ENCODE data around the gene CDC6.

CDC6 gene

DNA sequence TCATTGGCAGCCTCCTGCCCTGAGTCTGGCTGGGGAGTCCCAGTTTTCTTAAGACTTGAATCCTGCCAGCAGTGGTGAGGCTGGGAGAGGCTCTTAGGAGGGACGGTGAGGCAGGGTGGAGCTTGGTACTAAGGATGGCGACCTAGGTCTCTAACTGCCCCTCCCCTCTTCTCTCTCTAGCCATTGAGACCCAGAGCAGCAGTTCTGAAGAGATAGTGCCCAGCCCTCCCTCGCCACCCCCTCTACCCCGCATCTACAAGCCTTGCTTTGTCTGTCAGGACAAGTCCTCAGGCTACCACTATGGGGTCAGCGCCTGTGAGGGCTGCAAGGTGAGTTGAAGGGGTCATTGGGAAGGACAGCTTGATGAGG, 60.4 kb downstream of the CDC6 start:
- no peak overlapping the region for H3K27ac ChIP-seq (ENCODE audit: low read depth, low read length)
- no peaks in the 10 kb centered on the region for H3K27me3 ChIP-seq (ENCODE audit: control insufficient read depth in 1 of 2, insufficient read depth in 2 of 2, low read length in 2 of 2)
- H3K4me3 ChIP-seq (ENCODE audit: low read depth in 1 of 2, low read length in 2 of 2): peak overlapping the region; percentile 14 to 15
- peak overlapping the region in 1 of 2 donors; percentile 20 for H3K9ac ChIP-seq (ENCODE audit: low read depth in 1 of 2, low read length in 2 of 2)
- H3K36me3 ChIP-seq (ENCODE audit: control insufficient read depth in 1 of 2, insufficient read depth in 2 of 2, low read length in 2 of 2): peaks cover 23 to 45% of the 10 kb centered on the region in 2 donors
- H3K9me3 ChIP-seq (ENCODE audit: control insufficient read depth in 1 of 2, low read length in 2 of 2): no peaks in the 10 kb centered on the region
- H3K4me1 ChIP-seq (ENCODE audit: control insufficient read depth in 1 of 2, insufficient read depth in 2 of 2, low read length in 2 of 2): peaks cover 81 to 91% of the 10 kb centered on the region in 2 donors

DNA sequence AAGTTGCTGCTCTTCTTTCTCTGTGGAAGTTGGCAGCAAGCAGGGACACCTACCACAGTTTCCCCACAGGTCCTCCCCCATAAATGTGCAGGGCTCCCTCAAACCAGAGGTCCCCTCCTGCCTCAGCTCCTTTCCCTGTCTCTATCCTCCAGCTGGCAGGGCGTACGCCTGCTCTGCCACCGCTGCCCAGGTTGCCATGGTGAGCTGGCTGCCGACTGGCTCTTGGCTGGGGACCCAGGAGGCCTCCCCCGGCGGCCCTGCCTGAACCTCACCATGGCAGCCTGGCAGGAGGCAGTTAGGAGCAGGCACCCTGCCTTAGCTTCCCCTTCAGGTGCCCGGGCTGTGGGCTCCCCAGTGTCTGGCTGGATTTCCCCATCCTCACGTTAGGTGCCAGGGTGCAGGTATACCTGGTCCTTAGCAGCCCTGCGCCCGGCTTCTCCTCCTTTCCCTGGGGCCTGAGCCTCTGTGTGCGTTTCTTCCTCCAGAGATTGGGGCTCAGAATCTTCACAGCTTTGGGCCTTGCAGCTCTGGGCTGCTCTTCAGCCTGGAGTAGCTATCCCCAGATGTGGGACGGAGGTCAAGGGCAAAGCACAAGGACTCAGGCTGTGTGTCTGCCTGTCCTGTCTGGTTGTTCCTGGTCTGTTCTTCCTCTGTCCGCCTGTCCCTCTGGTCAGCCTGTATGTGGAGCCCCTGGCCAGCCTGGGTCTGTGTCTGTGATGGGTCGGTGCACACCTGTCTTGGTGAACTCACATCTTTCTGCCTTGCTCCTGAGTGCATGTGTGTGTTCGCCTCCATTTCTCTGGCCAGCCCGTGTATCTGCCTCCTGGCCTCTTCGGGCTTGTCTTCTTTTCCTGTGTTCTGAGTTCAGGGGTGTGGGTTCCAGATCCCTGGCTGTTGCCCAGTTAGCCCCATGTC, 61.1 kb downstream of the CDC6 start:
- no peaks in the 10 kb centered on the region for H3K27me3 ChIP-seq (ENCODE audit: control insufficient read depth in 1 of 2, insufficient read depth in 2 of 2, low read length in 2 of 2)
- H3K27ac ChIP-seq (ENCODE audit: low read depth, low read length): no peak overlapping the region
- no peaks in the 10 kb centered on the region for H3K9me3 ChIP-seq (ENCODE audit: control insufficient read depth in 1 of 2, low read length in 2 of 2)
- H3K36me3 ChIP-seq (ENCODE audit: control insufficient read depth in 1 of 2, insufficient read depth in 2 of 2, low read length in 2 of 2): peaks cover 24 to 52% of the 10 kb centered on the region in 2 donors
- H3K9ac ChIP-seq (ENCODE audit: low read depth in 1 of 2, low read length in 2 of 2): peak overlapping the region in 1 of 2 donors; percentile 20
- peaks cover 77 to 84% of the 10 kb centered on the region in 2 donors for H3K4me1 ChIP-seq (ENCODE audit: control insufficient read depth in 1 of 2, insufficient read depth in 2 of 2, low read length in 2 of 2)
- H3K4me3 ChIP-seq (ENCODE audit: low read depth in 1 of 2, low read length in 2 of 2): peak overlapping the region; percentile 1 to 15

DNA sequence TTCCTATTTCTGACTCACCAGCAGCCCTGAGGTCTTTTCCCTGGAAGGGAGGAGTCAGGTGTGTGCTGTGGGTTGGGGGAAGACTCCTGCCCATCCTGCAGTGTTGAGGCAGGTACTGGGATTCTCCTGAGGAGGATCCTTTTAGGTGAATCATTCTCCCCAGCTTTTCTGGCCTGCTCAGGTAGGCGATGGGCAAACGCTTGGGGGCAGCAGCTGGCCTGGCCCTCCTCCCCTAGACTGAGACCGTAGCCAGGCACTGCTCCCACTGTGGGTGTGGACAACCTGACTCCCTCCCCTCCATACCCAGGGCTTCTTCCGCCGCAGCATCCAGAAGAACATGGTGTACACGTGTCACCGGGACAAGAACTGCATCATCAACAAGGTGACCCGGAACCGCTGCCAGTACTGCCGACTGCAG, 61.8 kb downstream of the CDC6 start:
- Histone ChIP-seq H3K4me3 (ENCODE audit: low read depth in 1 of 2, low read length in 2 of 2) (no peak overlapping the region), H3K27me3 (ENCODE audit: control insufficient read depth in 1 of 2, insufficient read depth in 2 of 2, low read length in 2 of 2) (no peaks in the 10 kb centered on the region), H3K9ac (ENCODE audit: low read depth in 1 of 2, low read length in 2 of 2) (no peak overlapping the region), H3K4me1 (ENCODE audit: control insufficient read depth in 1 of 2, insufficient read depth in 2 of 2, low read length in 2 of 2) (peaks cover 73 to 77% of the 10 kb centered on the region in 2 donors), H3K36me3 (ENCODE audit: control insufficient read depth in 1 of 2, insufficient read depth in 2 of 2, low read length in 2 of 2) (peaks cover 24 to 58% of the 10 kb centered on the region in 2 donors), H3K27ac (ENCODE audit: low read depth, low read length) (no peak overlapping the region), H3K9me3 (ENCODE audit: control insufficient read depth in 1 of 2, low read length in 2 of 2) (no peaks in the 10 kb centered on the region)

DNA sequence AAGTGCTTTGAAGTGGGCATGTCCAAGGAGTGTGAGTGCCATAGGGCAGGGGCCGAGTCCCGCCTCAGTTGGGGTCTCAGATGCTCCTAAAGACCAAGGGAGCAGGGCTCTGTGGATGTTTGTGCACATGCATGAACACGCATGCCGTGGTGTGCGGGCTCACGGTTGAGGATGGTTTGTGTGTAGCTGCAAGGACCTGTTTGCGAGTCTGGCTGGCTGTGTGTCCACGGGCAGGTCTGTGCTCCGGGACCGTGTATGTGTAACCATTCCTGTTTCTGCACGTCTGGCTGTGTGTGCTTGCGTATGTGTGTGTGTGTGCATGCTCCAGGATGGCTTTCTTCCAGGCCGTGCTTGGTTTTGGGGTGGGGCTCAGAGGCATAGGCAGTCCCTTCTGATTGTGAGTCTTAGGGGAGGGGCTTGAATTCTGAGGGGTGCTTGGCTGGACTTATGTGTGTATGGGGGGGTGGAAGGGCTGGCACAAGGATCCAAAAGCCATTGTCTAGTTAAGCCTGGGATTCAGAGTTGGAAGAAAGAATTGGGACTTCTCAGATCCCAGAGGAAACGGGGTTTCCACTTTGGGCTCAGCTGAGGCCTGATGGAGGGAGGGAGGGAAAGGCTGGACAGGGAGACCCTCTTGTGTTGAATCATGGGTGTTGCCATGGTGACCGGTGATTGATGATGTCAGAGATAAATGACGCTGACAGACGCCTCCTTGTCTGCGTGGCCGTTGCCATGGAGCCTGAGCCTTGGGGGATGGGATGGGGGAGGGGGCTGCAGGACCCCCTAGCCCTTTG, 62.4 kb downstream of the CDC6 start:
- Histone ChIP-seq H3K9ac (ENCODE audit: low read depth in 1 of 2, low read length in 2 of 2) (no peak overlapping the region), H3K36me3 (ENCODE audit: control insufficient read depth in 1 of 2, insufficient read depth in 2 of 2, low read length in 2 of 2) (peaks cover 24 to 64% of the 10 kb centered on the region in 2 donors), H3K9me3 (ENCODE audit: control insufficient read depth in 1 of 2, low read length in 2 of 2) (no peaks in the 10 kb centered on the region), H3K4me3 (ENCODE audit: low read depth in 1 of 2, low read length in 2 of 2) (no peak overlapping the region), H3K4me1 (ENCODE audit: control insufficient read depth in 1 of 2, insufficient read depth in 2 of 2, low read length in 2 of 2) (peaks cover 68 to 75% of the 10 kb centered on the region in 2 donors), H3K27ac (ENCODE audit: low read depth, low read length) (no peak overlapping the region), H3K27me3 (ENCODE audit: control insufficient read depth in 1 of 2, insufficient read depth in 2 of 2, low read length in 2 of 2) (no peaks in the 10 kb centered on the region)

DNA sequence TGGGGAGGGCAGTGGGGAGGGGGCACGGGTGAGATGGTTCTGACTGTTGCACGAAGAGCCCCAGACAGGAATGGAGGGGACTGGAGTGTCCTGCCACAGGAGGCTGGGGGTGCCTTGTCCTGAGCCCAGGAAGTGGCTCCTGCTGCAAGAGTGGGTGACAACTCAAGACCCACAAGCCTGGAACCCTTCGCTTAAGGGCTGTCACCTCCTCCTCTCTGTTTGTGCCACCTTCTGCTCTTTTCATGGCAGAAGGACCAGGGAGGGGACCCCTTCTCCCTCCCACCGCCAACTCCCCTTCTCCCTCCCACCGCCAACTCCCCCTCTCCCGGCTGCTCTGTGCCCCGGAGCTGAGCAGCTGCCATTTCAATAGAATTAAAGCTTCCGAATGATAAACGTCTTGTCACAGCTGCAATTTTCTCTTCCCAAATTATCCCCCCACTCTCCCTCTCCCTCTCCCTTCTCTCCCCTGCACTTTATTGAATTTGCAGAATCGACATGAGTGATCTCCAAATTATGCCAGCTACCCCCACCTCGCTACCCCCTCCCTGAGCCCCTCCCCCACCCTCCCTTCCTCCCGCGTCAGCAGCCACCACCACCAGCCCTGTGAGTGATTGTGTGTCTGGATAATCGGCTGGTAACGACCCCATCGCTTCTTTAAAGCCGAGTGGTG, 63.1 kb downstream of the CDC6 start:
- Histone ChIP-seq H3K36me3 (ENCODE audit: control insufficient read depth in 1 of 2, insufficient read depth in 2 of 2, low read length in 2 of 2) (peaks cover 24 to 72% of the 10 kb centered on the region in 2 donors), H3K9me3 (ENCODE audit: control insufficient read depth in 1 of 2, low read length in 2 of 2) (no peaks in the 10 kb centered on the region)

DNA sequence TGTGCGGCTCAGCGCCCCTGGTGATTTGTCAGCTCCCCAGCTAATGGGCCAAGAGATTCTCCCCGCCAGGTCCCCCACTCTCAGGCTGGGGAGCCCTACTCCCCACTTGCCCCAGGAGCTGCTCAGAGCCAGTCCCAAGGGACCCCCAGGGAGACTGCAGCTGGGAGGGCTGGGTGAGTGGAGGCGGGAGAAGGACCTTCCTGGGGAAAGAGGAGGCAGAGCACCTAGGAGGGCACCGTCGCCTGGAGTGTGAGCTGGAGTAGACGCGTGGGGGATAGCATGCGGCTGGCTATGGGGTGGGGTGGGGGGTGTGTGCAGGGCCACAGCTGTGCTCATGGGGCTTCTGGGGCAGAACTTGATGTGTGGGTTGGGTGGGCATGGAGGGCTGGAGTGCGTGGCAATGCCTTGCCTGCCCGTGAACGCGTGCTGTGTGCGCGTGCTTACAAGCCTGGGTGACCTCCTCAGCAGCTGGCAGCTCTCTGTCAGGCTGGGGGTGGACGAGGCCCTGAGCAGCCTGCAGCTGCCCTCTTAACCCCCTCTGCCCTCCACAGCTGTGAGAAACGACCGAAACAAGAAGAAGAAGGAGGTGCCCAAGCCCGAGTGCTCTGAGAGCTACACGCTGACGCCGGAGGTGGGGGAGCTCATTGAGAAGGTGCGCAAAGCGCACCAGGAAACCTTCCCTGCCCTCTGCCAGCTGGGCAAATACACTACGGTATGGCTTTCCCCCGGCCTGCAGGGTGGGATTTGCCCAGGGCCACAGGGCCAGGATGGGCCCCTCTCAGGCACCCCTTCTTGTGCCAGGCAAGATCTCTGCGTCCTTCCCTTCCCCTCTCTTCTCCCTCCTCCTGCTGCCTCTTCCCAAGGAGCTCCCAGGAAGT, 63.9 kb downstream of the CDC6 start:
- no peaks in the 10 kb centered on the region for H3K9me3 ChIP-seq (ENCODE audit: control insufficient read depth in 1 of 2, low read length in 2 of 2)
- no peak overlapping the region for H3K27ac ChIP-seq (ENCODE audit: low read depth, low read length)
- H3K4me3 ChIP-seq (ENCODE audit: low read depth in 1 of 2, low read length in 2 of 2): peak overlapping the region in 1 of 2 donors; percentile 11
- H3K27me3 ChIP-seq (ENCODE audit: control insufficient read depth in 1 of 2, insufficient read depth in 2 of 2, low read length in 2 of 2): no peaks in the 10 kb centered on the region
- H3K4me1 ChIP-seq (ENCODE audit: control insufficient read depth in 1 of 2, insufficient read depth in 2 of 2, low read length in 2 of 2): peaks cover 55 to 60% of the 10 kb centered on the region in 2 donors
- H3K36me3 ChIP-seq (ENCODE audit: control insufficient read depth in 1 of 2, insufficient read depth in 2 of 2, low read length in 2 of 2): peaks cover 29 to 77% of the 10 kb centered on the region in 2 donors
- H3K9ac ChIP-seq (ENCODE audit: low read depth in 1 of 2, low read length in 2 of 2): peak overlapping the region in 1 of 2 donors; percentile 38

More for the DNA sequence above, 63.1 kb downstream of the CDC6 start:
- Histone ChIP-seq H3K4me1 (ENCODE audit: control insufficient read depth in 1 of 2, insufficient read depth in 2 of 2, low read length in 2 of 2) (peaks cover 63 to 68% of the 10 kb centered on the region in 2 donors), H3K27me3 (ENCODE audit: control insufficient read depth in 1 of 2, insufficient read depth in 2 of 2, low read length in 2 of 2) (no peaks in the 10 kb centered on the region), H3K4me3 (ENCODE audit: low read depth in 1 of 2, low read length in 2 of 2) (no peak overlapping the region), H3K9ac (ENCODE audit: low read depth in 1 of 2, low read length in 2 of 2) (no peak overlapping the region), H3K27ac (ENCODE audit: low read depth, low read length) (no peak overlapping the region)

DNA sequence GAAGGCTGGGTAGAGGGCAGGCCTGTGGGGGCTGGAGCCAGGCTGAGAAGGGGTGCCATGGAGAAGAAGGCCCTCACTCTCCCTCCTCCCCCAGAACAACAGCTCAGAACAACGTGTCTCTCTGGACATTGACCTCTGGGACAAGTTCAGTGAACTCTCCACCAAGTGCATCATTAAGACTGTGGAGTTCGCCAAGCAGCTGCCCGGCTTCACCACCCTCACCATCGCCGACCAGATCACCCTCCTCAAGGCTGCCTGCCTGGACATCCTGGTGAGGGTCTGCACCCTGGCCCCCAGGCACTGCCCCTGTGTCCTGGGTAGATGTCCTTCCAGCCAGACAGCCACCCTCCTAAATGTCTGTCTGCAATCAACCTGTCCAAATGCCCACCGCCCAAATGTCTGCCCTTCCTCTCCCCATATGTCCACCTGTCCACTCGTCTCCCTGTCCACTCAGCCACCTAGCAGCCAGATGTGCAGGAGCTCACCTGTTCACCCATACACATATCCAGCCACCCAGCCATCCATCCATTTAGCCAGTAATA, 64.6 kb downstream of the CDC6 start:
- Histone ChIP-seq H3K27ac (ENCODE audit: low read depth, low read length) (no peak overlapping the region), H3K4me3 (ENCODE audit: low read depth in 1 of 2, low read length in 2 of 2) (no peak overlapping the region), H3K27me3 (ENCODE audit: control insufficient read depth in 1 of 2, insufficient read depth in 2 of 2, low read length in 2 of 2) (no peaks in the 10 kb centered on the region), H3K9ac (ENCODE audit: low read depth in 1 of 2, low read length in 2 of 2) (peak overlapping the region in 1 of 2 donors; percentile 38), H3K36me3 (ENCODE audit: control insufficient read depth in 1 of 2, insufficient read depth in 2 of 2, low read length in 2 of 2) (peaks cover 29 to 77% of the 10 kb centered on the region in 2 donors), H3K4me1 (ENCODE audit: control insufficient read depth in 1 of 2, insufficient read depth in 2 of 2, low read length in 2 of 2) (peaks cover 48 to 53% of the 10 kb centered on the region in 2 donors), H3K9me3 (ENCODE audit: control insufficient read depth in 1 of 2, low read length in 2 of 2) (no peaks in the 10 kb centered on the region)

DNA sequence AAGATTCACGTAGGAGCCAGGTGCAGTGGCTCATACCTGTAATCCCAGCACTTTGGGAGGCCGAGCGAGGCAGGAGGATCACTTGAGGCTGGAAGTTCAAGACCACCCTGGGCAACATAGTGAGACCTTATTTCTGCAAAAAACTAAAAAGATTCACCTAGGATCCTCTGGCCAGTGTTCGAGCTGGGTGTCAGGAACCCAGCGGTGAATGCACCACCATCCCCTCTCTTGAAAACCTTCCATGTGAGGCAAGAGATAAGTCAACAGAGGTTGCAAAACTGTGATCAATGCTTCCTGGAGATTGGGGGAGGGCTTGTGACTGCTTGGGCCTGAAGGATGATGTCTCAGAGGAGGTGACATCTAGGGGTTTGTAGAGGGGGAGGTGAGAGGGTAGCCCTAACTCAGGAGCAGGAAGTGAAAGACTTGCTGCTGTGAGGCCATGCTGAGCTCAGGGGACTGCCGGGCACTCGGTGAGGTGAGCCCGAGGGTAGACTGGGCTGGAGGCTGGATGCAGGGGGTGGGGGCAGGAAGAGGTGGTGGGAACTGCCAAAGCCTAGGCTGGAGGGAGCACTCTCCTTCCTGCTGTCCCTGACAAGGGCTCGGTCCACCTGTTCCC, 65.2 kb downstream of the CDC6 start:
- Histone ChIP-seq H3K4me1 (ENCODE audit: control insufficient read depth in 1 of 2, insufficient read depth in 2 of 2, low read length in 2 of 2) (peaks cover 42 to 49% of the 10 kb centered on the region in 2 donors), H3K36me3 (ENCODE audit: control insufficient read depth in 1 of 2, insufficient read depth in 2 of 2, low read length in 2 of 2) (peaks cover 29 to 77% of the 10 kb centered on the region in 2 donors), H3K9me3 (ENCODE audit: control insufficient read depth in 1 of 2, low read length in 2 of 2) (no peaks in the 10 kb centered on the region), H3K9ac (ENCODE audit: low read depth in 1 of 2, low read length in 2 of 2) (no peak overlapping the region), H3K27me3 (ENCODE audit: control insufficient read depth in 1 of 2, insufficient read depth in 2 of 2, low read length in 2 of 2) (no peaks in the 10 kb centered on the region), H3K4me3 (ENCODE audit: low read depth in 1 of 2, low read length in 2 of 2) (no peak overlapping the region), H3K27ac (ENCODE audit: low read depth, low read length) (no peak overlapping the region)

All from duodenal mucosa (tissue), 2 donors.